IPS-18a (cell line): ENCODE data around the gene EHMT1.

Source experiments
- H3K27ac ChIP-seq: one replicate; pipeline ENCODE4 v1.5.1; 2013; ENCODE audit warnings: low read length
- H3K27me3 ChIP-seq: one replicate; pipeline ENCODE4 v1.6.1; 2013; ENCODE audit warnings: mild to moderate bottlenecking, low read length; ENCODE audit not compliant: control insufficient read depth, insufficient read depth
- H3K36me3 ChIP-seq: one replicate; pipeline ENCODE4 v1.6.1; 2013; ENCODE audit warnings: low read depth, low read length; ENCODE audit not compliant: control insufficient read depth
- H3K4me1 ChIP-seq: one replicate; pipeline ENCODE4 v1.6.1; 2013; ENCODE audit warnings: low read depth, low read length; ENCODE audit not compliant: control insufficient read depth
- H3K4me3 ChIP-seq: one replicate; pipeline ENCODE4 v1.5.1; 2013; ENCODE audit warnings: low read length
- H3K9ac ChIP-seq: one replicate; pipeline ENCODE4 v1.6.1; 2013; ENCODE audit warnings: mild to moderate bottlenecking, low read length, moderate library complexity
- H3K9me3 ChIP-seq: one replicate; pipeline ENCODE4 v1.6.1; 2013; ENCODE audit warnings: low read depth, low read length; ENCODE audit not compliant: control insufficient read depth

Gene EHMT1

GRCh38 chr9:137658781-137659180 is 40.0 kb downstream of the EHMT1 start:
- Histone ChIP-seq H3K4me3 (no peak overlapping the region), H3K27me3 (no peaks in the 10 kb centered on the region), H3K36me3 (no peaks in the 10 kb centered on the region), H3K27ac (no peak overlapping the region), H3K9ac (no peak overlapping the region), H3K4me1 (peaks cover 6% of the 10 kb centered on the region), H3K9me3 (no peaks in the 10 kb centered on the region)

GRCh38 chr9:137660144-137660543 is 41.3 kb downstream of the EHMT1 start:
- Histone ChIP-seq H3K4me3 (no peak overlapping the region), H3K4me1 (peaks cover 16% of the 10 kb centered on the region), H3K36me3 (no peaks in the 10 kb centered on the region), H3K27me3 (no peaks in the 10 kb centered on the region), H3K9ac (no peak overlapping the region), H3K27ac (no peak overlapping the region), H3K9me3 (no peaks in the 10 kb centered on the region)

- no peak overlapping the region for H3K27ac ChIP-seq
- H3K4me1 ChIP-seq = peaks cover 49% of the 10 kb centered on the region
- no peaks in the 10 kb centered on the region for H3K27me3 ChIP-seq
- H3K9me3 ChIP-seq = no peaks in the 10 kb centered on the region
- H3K9ac ChIP-seq = no peak overlapping the region
- no peaks in the 10 kb centered on the region for H3K36me3 ChIP-seq
- no peak overlapping the region for H3K4me3 ChIP-seq
These were observed 44.8 kb downstream of the EHMT1 start for GRCh38 chr9:137663584-137663983.

GRCh38 chr9:137664676-137665075 is 45.9 kb downstream of the EHMT1 start:
- no peak overlapping the region for H3K9ac ChIP-seq
- no peak overlapping the region for H3K4me3 ChIP-seq
- H3K4me1 ChIP-seq = peaks cover 49% of the 10 kb centered on the region
- no peaks in the 10 kb centered on the region for H3K36me3 ChIP-seq
- no peaks in the 10 kb centered on the region for H3K9me3 ChIP-seq
- no peaks in the 10 kb centered on the region for H3K27me3 ChIP-seq
- H3K27ac ChIP-seq = peak overlapping the region; percentile 30

GRCh38 chr9:137665226-137665625 is 46.4 kb downstream of the EHMT1 start:
- Histone ChIP-seq H3K4me1 (peaks cover 53% of the 10 kb centered on the region), H3K27me3 (no peaks in the 10 kb centered on the region), H3K27ac (peak overlapping the region; percentile 85), H3K9me3 (no peaks in the 10 kb centered on the region), H3K4me3 (no peak overlapping the region), H3K9ac (peak overlapping the region; percentile 5), H3K36me3 (no peaks in the 10 kb centered on the region)

GRCh38 chr9:137665697-137666512 is 47.1 kb downstream of the EHMT1 start:
- no peaks in the 10 kb centered on the region for H3K9me3 ChIP-seq
- H3K36me3 ChIP-seq = no peaks in the 10 kb centered on the region
- no peaks in the 10 kb centered on the region for H3K27me3 ChIP-seq
- peak overlapping the region; percentile 5 for H3K4me3 ChIP-seq
- peak overlapping the region; percentile 85 for H3K27ac ChIP-seq
- H3K9ac ChIP-seq = peak overlapping the region; percentile 5
- peaks cover 57% of the 10 kb centered on the region for H3K4me1 ChIP-seq

- H3K9me3 ChIP-seq = no peaks in the 10 kb centered on the region
- peak overlapping the region; percentile 85 for H3K27ac ChIP-seq
- no peaks in the 10 kb centered on the region for H3K36me3 ChIP-seq
- no peaks in the 10 kb centered on the region for H3K27me3 ChIP-seq
- peak overlapping the region; percentile 5 for H3K9ac ChIP-seq
- H3K4me3 ChIP-seq = peak overlapping the region; percentile 28
- peaks cover 60% of the 10 kb centered on the region for H3K4me1 ChIP-seq
These were observed 47.7 kb downstream of the EHMT1 start for GRCh38 chr9:137666513-137666822.

- H3K9me3 ChIP-seq = no peaks in the 10 kb centered on the region
- peak overlapping the region; percentile 0 for H3K27ac ChIP-seq
- H3K9ac ChIP-seq = peak overlapping the region; percentile 5
- no peaks in the 10 kb centered on the region for H3K36me3 ChIP-seq
- H3K4me3 ChIP-seq = peak overlapping the region; percentile 28
- no peaks in the 10 kb centered on the region for H3K27me3 ChIP-seq
- peaks cover 60% of the 10 kb centered on the region for H3K4me1 ChIP-seq
These were observed 48.3 kb downstream of the EHMT1 start for GRCh38 chr9:137666955-137667670.

- Histone ChIP-seq H3K9me3 (no peaks in the 10 kb centered on the region), H3K36me3 (no peaks in the 10 kb centered on the region), H3K9ac (no peak overlapping the region), H3K4me3 (no peak overlapping the region), H3K4me1 (peaks cover 62% of the 10 kb centered on the region), H3K27me3 (no peaks in the 10 kb centered on the region), H3K27ac (no peak overlapping the region)
These were observed 49.4 kb downstream of the EHMT1 start for GRCh38 chr9:137668203-137668602.

GRCh38 chr9:137669261-137669672 is 50.5 kb downstream of the EHMT1 start:
- peaks cover 65% of the 10 kb centered on the region for H3K4me1 ChIP-seq
- H3K27ac ChIP-seq = no peak overlapping the region
- no peak overlapping the region for H3K4me3 ChIP-seq
- no peak overlapping the region for H3K9ac ChIP-seq
- no peaks in the 10 kb centered on the region for H3K9me3 ChIP-seq
- H3K36me3 ChIP-seq = no peaks in the 10 kb centered on the region
- no peaks in the 10 kb centered on the region for H3K27me3 ChIP-seq

GRCh38 chr9:137670391-137671195 is 51.8 kb downstream of the EHMT1 start:
- H3K4me3 ChIP-seq = no peak overlapping the region
- peaks cover 58% of the 10 kb centered on the region for H3K4me1 ChIP-seq
- H3K27ac ChIP-seq = no peak overlapping the region
- no peaks in the 10 kb centered on the region for H3K9me3 ChIP-seq
- no peak overlapping the region for H3K9ac ChIP-seq
- H3K27me3 ChIP-seq = no peaks in the 10 kb centered on the region
- H3K36me3 ChIP-seq = no peaks in the 10 kb centered on the region
